Type B pancreatic cell (in vitro differentiated cells): ENCODE results near the gene GRIPAP1. TPM values are rescaled to one million over a fixed set of nuclear protein-coding genes. Genes with fewer than 3 reads are reported as not detected.
A peak's percentile ranks its signal among the peaks of the same experiment; 100 is the strongest.

Source experiments
- DNase-seq: peaks from one replicate; pipeline ENCODE4 v3.0.0; 2021; ENCODE audit warnings: mixed read lengths; ENCODE audit not compliant: unreplicated experiment; ENCODE audit errors: extremely low spot score
- H3K27ac Mint-ChIP-seq: 2 replicates; pipeline ENCODE4 v1.8.0; 2021; ENCODE audit warnings: mild to moderate bottlenecking, mixed read lengths
- H3K27me3 Mint-ChIP-seq: 2 replicates; pipeline ENCODE4 v1.8.0; 2021; ENCODE audit warnings: mixed read lengths
- H3K36me3 Mint-ChIP-seq: 2 replicates; pipeline ENCODE4 v1.8.0; 2021; ENCODE audit warnings: mixed read lengths
- H3K4me1 Mint-ChIP-seq: one replicate; pipeline ENCODE4 v1.8.0; 2021; ENCODE audit warnings: mixed read lengths; ENCODE audit not compliant: unreplicated experiment
- H3K4me3 Mint-ChIP-seq: 2 replicates; pipeline ENCODE4 v1.8.0; 2021; ENCODE audit warnings: mild to moderate bottlenecking, mixed read lengths
- H3K9me3 Mint-ChIP-seq: 2 replicates; pipeline ENCODE4 v1.8.0; 2021; ENCODE audit warnings: mixed read lengths
- CTCF ChIP-seq: fragments of 200-600 bp; sonication (generic); conservative IDR thresholded peaks from 2 replicates; pipeline ENCODE4 v1.5.0; 2021; ENCODE audit warnings: antibody characterized with exemption, mild to moderate bottlenecking
- total RNA-seq: library from RNA; stranded (reverse); gene quantifications from 2 replicates; pipeline ENCODE4 v1.2.1, GENCODE V29; 2021; ENCODE audit warnings: low replicate concordance

Gene GRIPAP1
- total RNA-seq, 1 donor from 2014 or later, result 43.3 TPM

DNA sequence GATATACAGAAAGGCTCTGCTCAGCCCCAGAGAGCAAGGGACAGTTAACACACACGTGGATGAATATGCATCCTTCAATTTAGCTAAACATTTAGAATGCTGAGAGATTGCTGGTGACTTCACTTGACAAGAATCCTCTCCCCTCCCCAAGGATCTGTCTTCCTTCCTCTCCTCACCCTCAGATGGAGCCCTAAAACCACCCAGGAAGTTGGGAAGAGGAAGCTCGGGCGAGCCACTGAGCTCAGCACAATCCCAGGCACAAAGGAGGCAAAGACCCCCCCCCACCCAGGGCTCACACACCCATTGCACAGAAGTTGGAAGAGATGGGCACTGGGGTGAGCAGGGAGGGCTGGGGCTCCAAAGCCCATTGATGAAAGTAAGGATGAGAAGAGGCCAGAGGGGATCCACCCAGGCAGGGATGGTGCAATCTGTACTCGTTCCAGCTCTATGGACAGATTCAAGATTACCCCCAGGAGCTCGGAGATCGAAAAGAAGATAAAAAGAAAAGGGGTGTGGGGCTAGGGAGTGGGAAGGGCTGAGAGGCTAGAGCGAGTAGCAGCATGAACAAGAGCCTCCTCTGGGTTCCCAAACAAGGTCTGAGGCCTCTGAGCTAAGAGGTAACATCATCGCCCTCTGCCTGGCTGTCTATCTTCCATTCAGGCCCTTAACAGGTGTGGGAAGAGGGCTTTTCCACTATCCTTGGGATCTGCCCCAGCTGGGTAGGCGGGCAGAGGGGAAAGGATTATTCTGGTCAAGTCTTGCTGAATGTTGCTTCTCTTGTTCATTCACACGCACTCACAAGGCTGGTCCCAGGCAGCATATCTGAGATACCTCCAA, 39.9 kb upstream of the GRIPAP1 start:
- Mint-ChIP-seq H3K27me3 (no peaks in the 10 kb centered on the region), H3K4me3 (peak overlapping the region; percentile 93), H3K36me3 (peaks cover 13% of the 10 kb centered on the region), H3K27ac (peak overlapping the region; percentile 99), H3K9me3 (no peaks in the 10 kb centered on the region), H3K4me1 (peaks cover 17% of the 10 kb centered on the region)
- DNase-seq, result no peak
- no peak for TF ChIP-seq CTCF

- H3K9me3 Mint-ChIP-seq, result no peaks in the 10 kb centered on the region
- no peak for TF ChIP-seq CTCF
- H3K4me3 Mint-ChIP-seq, result peak overlapping the region; percentile 93
- peaks cover 13% of the 10 kb centered on the region for H3K36me3 Mint-ChIP-seq
- no peak for DNase-seq
- no peaks in the 10 kb centered on the region for H3K27me3 Mint-ChIP-seq
- H3K4me1 Mint-ChIP-seq, result peaks cover 17% of the 10 kb centered on the region
- peak overlapping the region; percentile 99 for H3K27ac Mint-ChIP-seq
Observed at GRCh38 chrX:49040376-49040955, 38.4 kb upstream of the GRIPAP1 start.

- no peak for TF ChIP-seq CTCF
- peaks cover 13% of the 10 kb centered on the region for H3K36me3 Mint-ChIP-seq
- H3K4me3 Mint-ChIP-seq, result peak overlapping the region; percentile 93
- H3K9me3 Mint-ChIP-seq, result no peaks in the 10 kb centered on the region
- H3K4me1 Mint-ChIP-seq, result peaks cover 17% of the 10 kb centered on the region
- H3K27me3 Mint-ChIP-seq, result no peaks in the 10 kb centered on the region
- DNase-seq, result no peak
- peak overlapping the region; percentile 99 for H3K27ac Mint-ChIP-seq
Observed at GRCh38 chrX:49039598-49040375, 37.7 kb upstream of the GRIPAP1 start.

DNA sequence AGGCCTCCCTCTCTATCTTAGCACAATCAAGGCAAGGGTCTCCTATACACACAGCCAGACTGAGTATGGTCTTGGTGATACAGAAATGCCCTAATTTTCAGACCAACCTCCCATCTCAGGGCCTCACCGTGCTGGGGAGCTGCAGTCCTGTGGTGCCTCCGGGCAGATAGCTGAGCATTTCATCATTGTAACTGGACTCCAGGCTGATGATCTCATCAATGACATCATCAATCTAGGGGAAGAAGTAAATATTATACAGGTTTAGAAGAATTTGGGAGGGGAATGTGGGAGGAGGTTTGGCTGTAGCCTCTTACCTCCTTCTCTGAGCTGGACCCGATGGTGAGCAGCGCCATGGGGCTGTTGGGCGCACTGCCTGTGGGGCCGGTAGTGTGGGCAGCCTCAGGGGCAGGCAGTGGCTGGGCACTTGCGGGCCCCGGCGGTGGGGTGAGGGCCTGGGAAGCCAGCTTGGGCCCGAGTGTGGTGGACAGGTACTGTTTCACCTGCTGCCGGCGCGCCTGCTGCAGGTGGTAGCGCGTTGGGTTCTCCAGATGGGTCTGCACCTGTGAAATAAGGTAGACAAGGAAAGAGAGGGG, 35.9 kb upstream of the GRIPAP1 start:
- no peak overlapping the region for H3K4me3 Mint-ChIP-seq
- peaks cover 17% of the 10 kb centered on the region for H3K4me1 Mint-ChIP-seq
- no peak for DNase-seq
- peaks cover 13% of the 10 kb centered on the region for H3K36me3 Mint-ChIP-seq
- no peaks in the 10 kb centered on the region for H3K27me3 Mint-ChIP-seq
- TF ChIP-seq CTCF, result no peak
- H3K9me3 Mint-ChIP-seq, result no peaks in the 10 kb centered on the region
- peak overlapping the region; percentile 99 for H3K27ac Mint-ChIP-seq

DNA sequence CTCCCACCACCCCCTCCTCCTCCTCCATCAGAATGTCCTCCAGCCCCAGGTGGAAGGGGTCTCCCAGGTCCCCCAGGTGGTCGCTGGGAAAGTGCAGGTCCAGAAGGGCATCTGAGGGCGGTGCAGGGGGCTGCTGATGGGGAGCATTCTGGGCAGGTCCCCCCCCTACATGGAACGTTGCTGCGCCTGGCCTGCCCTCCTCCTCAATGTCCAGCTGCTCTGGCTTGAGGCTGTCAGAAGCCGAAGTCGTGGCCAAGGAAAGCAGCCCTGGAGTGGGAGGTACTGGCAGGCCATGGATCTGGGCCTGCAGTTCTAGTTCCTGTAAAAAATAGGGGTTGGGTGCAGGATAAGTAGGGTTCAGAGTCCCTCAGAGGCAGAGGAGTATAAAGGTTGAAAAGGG, 28.2 kb upstream of the GRIPAP1 start:
- Mint-ChIP-seq H3K27ac (peak overlapping the region; percentile 84), H3K27me3 (no peaks in the 10 kb centered on the region), H3K4me3 (no peak overlapping the region), H3K4me1 (no peaks in the 10 kb centered on the region), H3K36me3 (peaks cover 8% of the 10 kb centered on the region), H3K9me3 (no peaks in the 10 kb centered on the region)
- DNase-seq, result no peak
- TF ChIP-seq CTCF, result no peak
